GM15510 (cell line): ENCODE results near the gene DEGS1.

Source experiments
- POLR2A ChIP-seq: IDR thresholded peaks from 3 replicates; pipeline ENCODE4 v1.6.1; 2011; ENCODE audit warnings: borderline replicate concordance; ENCODE audit not compliant: insufficient read length; ENCODE audit errors: extremely low read depth

DEGS1 gene

DNA sequence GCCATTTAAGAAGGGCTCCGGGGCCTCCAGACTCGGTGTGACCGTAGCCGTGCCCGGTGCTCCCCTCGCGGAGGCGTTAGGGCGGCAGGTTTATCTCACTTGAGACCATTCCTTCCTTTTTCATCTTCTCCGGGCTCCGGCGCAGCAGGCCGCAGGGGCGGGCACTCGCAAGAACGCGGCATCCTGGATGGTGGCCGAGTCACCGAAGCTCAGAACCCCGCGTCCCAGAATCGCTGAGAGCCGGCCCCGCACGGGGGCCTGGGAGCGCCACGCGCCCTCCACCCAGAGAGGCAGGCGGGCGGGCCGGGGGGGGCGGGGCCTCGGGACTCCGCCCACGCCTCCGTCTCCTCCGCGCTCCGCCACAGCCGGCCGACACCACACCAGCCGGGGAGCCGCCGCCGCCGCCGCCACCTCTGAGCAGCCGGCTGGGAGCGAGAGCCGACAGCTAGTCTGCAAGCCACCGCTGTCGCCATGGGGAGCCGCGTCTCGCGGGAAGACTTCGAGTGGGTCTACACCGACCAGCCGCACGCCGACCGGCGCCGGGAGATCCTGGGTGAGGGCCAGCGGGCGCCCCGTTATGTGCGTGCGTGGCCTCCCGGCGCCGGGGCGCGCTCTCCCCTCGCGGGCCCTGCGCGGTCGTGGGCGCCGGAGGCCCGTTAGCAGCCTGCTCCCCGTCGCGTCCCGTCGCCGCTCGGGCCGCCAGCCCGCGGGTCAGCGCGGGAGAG is at the start of gene DEGS1:
Gene DEGS1, plus strand, starts transcription at position 375 of the 725 bp plus-strand sequence. Its CDS starts 97 bp downstream, at position 472.
- peak; percentile 87 for TF ChIP-seq POLR2A

- TF ChIP-seq POLR2A = no peak
Observed at GRCh38 chr1:224133741-224134299, 49.2 kb upstream of the DEGS1 start.

GRCh38 chr1:224137518-224137917 is 45.5 kb upstream of the DEGS1 start:
- no peak for TF ChIP-seq POLR2A

- no peak for TF ChIP-seq POLR2A
Observed at GRCh38 chr1:224138198-224138597, 44.8 kb upstream of the DEGS1 start.

DNA sequence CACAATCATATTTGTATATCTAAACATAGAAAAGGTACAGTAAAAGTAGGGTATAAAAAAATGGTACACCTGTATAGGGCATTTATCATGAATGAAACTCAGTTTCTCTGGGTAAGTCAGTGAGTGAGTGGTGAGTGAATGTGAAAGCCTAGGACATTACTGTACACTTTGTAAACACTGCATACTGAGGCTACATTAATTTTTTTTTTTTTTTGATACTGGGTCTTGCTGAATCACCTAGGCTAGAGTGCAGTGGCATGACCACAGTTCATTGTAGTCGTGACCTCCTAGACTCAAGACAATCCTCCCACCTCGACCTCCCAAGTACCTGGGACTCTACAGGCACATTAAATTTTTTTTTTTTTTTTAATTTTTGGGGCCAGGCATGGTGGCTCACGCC is 41.3 kb upstream of the DEGS1 start:
- TF ChIP-seq POLR2A = no peak

GRCh38 chr1:224149709-224150108 is 33.3 kb upstream of the DEGS1 start:
- no peak for TF ChIP-seq POLR2A

- TF ChIP-seq POLR2A = no peak
Observed at GRCh38 chr1:224151117-224151516, 31.9 kb upstream of the DEGS1 start.

GRCh38 chr1:224157316-224157715 is 25.7 kb upstream of the DEGS1 start:
- no peak for TF ChIP-seq POLR2A

DNA sequence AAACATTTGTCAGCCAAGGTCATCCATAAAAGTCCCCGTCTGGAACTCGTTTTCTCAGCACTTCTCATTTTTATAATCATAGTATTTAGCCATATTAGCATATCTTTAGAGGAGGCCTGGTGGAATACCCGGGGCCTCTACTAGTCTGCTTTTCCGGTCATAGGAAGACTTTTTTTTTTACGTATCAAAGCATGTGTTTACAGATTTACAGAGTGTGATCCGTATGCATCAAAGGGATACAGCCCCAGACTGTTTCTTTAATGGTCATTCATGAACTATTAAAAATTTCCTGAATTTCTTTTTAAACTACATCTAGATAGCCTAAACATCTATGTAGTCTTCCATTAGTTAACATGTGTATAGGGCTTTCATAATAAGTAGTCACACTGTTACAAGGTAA is 23.5 kb upstream of the DEGS1 start:
- TF ChIP-seq POLR2A = no peak

- no peak for TF ChIP-seq POLR2A
Observed at GRCh38 chr1:224160171-224160682, 22.8 kb upstream of the DEGS1 start.

GRCh38 chr1:224162768-224163167 is 20.3 kb upstream of the DEGS1 start:
- TF ChIP-seq POLR2A = no peak

GRCh38 chr1:224163311-224163710 is 19.7 kb upstream of the DEGS1 start:
- no peak for TF ChIP-seq POLR2A

DNA sequence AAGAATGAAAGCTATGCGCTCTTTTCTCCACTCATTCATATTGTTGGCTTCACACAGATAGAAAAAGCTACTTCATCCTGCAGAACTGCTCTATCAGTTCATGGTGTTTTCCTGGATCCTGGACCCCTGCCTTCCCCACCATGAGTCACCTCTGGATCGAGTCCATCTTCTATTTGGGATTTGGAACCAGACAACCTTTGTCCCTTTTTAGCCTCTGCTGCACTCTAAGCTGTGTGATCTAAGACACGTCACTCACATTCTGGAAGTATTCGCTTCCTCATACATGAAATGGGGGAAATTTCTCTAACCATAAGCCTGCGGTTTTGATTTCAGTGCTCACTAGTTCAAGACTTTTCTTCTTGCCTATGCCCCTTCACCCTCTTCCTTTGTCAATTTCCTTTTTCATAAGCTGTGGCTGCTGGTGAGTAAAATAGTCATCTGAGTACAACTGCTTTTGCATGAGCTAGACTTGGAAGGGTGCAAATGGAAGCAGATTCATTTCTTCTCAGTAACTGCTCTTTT is 14.1 kb upstream of the DEGS1 start:
- TF ChIP-seq POLR2A = no peak

- no peak for TF ChIP-seq POLR2A
Observed at GRCh38 chr1:224169718-224170270, 13.2 kb upstream of the DEGS1 start.

- TF ChIP-seq POLR2A = no peak
Observed at GRCh38 chr1:224170343-224170742, 12.7 kb upstream of the DEGS1 start.
